ENCODE data around the gene THSD7A.

THSD7A gene

GRCh38 chr7:11831736-11832495, at the start of gene THSD7A:
THSD7A (minus strand) TSS chr7:11832198; CDS start chr7:11831946, 252 bp downstream.
- no peak for DNase-seq

GRCh38 chr7:11881680-11882079, 49.7 kb upstream of the THSD7A start:
- no peak for DNase-seq

GRCh38 chr7:11875635-11876034, 43.6 kb upstream of the THSD7A start:
- no peak for DNase-seq

GRCh38 chr7:11865671-11866070, 33.7 kb upstream of the THSD7A start:
- DNase-seq: no peak

GRCh38 chr7:11858622-11859302, 26.8 kb upstream of the THSD7A start:
- DNase-seq: no peak

- no peak for DNase-seq
Observed at GRCh38 chr7:11858026-11858425, 26.0 kb upstream of the THSD7A start.

- no peak for DNase-seq
Observed at GRCh38 chr7:11848251-11848650, 16.3 kb upstream of the THSD7A start.

GRCh38 chr7:11847336-11847735, 15.3 kb upstream of the THSD7A start:
- no peak for DNase-seq

- no peak for DNase-seq
Observed at GRCh38 chr7:11846361-11846955, 14.5 kb upstream of the THSD7A start.

GRCh38 chr7:11843113-11843765, 11.2 kb upstream of the THSD7A start:
- DNase-seq: no peak

- no peak for DNase-seq
Observed at GRCh38 chr7:11841657-11842056, 9.7 kb upstream of the THSD7A start.

- DNase-seq: no peak
Observed at GRCh38 chr7:11835260-11835659, 3.3 kb upstream of the THSD7A start.

GRCh38 chr7:11833431-11833830, 1.4 kb upstream of the THSD7A start:
- DNase-seq: no peak

GRCh38 chr7:11831156-11831735, 752 bp downstream of the THSD7A start:
- DNase-seq: no peak

GRCh38 chr7:11830582-11831155, 1.3 kb downstream of the THSD7A start:
- DNase-seq: no peak

GRCh38 chr7:11829954-11830353, 2.0 kb downstream of the THSD7A start:
- DNase-seq: no peak

GRCh38 chr7:11819947-11820346, 12.1 kb downstream of the THSD7A start:
- DNase-seq: no peak

GRCh38 chr7:11819271-11819670, 12.7 kb downstream of the THSD7A start:
- DNase-seq: no peak

- DNase-seq: no peak
Observed at GRCh38 chr7:11818281-11818680, 13.7 kb downstream of the THSD7A start.

GRCh38 chr7:11817111-11817740, 14.8 kb downstream of the THSD7A start:
- no peak for DNase-seq

- no peak for DNase-seq
Observed at GRCh38 chr7:11811709-11812108, 20.3 kb downstream of the THSD7A start.

- no peak for DNase-seq
Observed at GRCh38 chr7:11810043-11810625, 21.9 kb downstream of the THSD7A start.
